ENCODE data around the gene PTPRD.

GRCh38 chr9:8708728-8709127 is 1904.1 kb downstream of the PTPRD start:
- TF ChIP-seq ZNF114 (CRISPR knock-in tag; IDR thresholded peaks at IDR 0.05) (no peak), CTCF (conservative IDR thresholded peaks at IDR 0.05; ENCODE audit: low read depth in 2 of 2) (no peak), EZH2phosphoT487 (IDR thresholded peaks at IDR 0.05; ENCODE audit: unreplicated experiment) (no peak), REST (IDR thresholded peaks at IDR 0.05; ENCODE audit: unreplicated experiment) (no peak), CREB1 (CRISPR knock-in tag; IDR thresholded peaks at IDR 0.05; ENCODE audit: low read depth) (no peak), EZH2 (IDR thresholded peaks at IDR 0.05; ENCODE audit: low read depth, unreplicated experiment) (no peak), NANOG (IDR thresholded peaks at IDR 0.05; ENCODE audit: borderline replicate concordance) (no peak), ETS1 (IDR thresholded peaks at IDR 0.05) (no peak), POLR2AphosphoS5 (IDR thresholded peaks at IDR 0.05; ENCODE audit: low read depth) (no peak)
